ENCODE results near the gene ATP5MC2.
"Not testable (repeated sequence)": the region's sequence is repeated elsewhere in the genome, so short reads cannot be mapped to it uniquely, and the experiment has no call there.

Gene ATP5MC2

DNA sequence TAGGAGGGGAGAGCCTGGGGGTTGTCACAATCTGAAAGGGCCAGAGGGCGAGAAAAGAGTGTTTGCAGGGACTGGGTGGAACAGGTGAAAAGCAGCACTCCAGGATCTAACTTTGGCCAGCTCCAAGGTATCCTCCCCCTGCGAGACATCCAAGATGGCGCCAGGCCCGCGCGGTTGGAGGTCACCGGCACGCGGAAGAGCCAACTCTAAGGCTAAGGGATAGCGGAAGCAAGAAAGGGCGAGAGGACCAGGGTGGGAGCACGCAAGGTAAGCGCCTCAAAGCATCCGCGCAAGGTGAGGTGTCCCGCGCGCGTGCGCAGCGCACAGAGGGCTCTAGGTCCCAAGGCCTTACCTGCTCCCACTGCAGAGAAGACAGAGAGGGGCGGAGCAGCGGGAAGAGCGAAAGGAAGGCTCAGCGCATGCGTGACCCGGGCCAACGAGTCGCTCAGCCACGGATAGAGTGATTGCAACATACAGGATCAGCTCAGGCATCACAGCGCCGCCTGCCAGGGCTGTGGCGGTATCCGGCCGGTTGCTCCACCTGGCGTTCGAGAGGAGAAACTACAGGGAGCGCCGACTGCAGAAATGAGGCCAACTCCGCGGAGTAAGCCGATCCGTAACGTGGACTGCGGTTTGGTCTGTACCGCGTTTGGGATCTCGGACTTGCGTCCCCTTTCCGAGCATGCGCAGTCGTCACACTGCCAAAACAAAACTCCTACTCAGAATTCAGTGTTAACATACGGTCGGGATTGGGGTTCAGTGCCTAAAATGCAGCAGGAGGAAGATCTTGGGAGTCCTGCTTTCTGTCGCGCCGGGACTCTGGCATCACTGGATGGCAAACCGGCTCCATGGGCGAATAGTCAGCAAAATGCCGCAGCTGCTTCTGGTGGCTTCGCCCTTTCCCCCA, at the start of gene ATP5MC2:
ATP5MC2 (minus strand) TSS at position 383 of the 907 bp plus-strand sequence. CDS start 3,469 bp downstream, outside the sequence.
- no peaks in the 10 kb centered on the region for H3K9me3 Mint-ChIP-seq
- peak within 1 kb of the TSS; percentile 93 for H3K27ac Mint-ChIP-seq
- ATAC-seq (peak; percentile 97), DNase-seq (ENCODE audit: low spot score in 2 of 2) (peak; percentile 93 to 98)
- peaks cover 54% of the 10 kb centered on the region for H3K36me3 Mint-ChIP-seq
- H3K4me1 Mint-ChIP-seq, result peaks cover 21% of the 10 kb centered on the region
- H3K4me3 Mint-ChIP-seq, result peak within 1 kb of the TSS; percentile 84

GRCh38 chr12:53722450-53723041, 46.7 kb upstream of the ATP5MC2 start:
- Mint-ChIP-seq H3K36me3 (peaks cover 83% of the 10 kb centered on the region), H3K4me1 (peaks cover 29% of the 10 kb centered on the region), H3K27ac (peak overlapping the region; percentile 32), H3K4me3 (no peak overlapping the region), H3K9me3 (no peaks in the 10 kb centered on the region)
- ATAC-seq (no peak), DNase-seq (ENCODE audit: low spot score in 2 of 2) (no peak)

- ATAC-seq (no peak), DNase-seq (ENCODE audit: low spot score in 2 of 2) (no peak)
- H3K9me3 Mint-ChIP-seq, result no peaks in the 10 kb centered on the region
- peaks cover 89% of the 10 kb centered on the region for H3K36me3 Mint-ChIP-seq
- H3K4me1 Mint-ChIP-seq, result peaks cover 13% of the 10 kb centered on the region
- no peak overlapping the region for H3K4me3 Mint-ChIP-seq
- peak overlapping the region; percentile 60 for H3K27ac Mint-ChIP-seq
These were observed 45.1 kb upstream of the ATP5MC2 start for GRCh38 chr12:53720946-53721345.

- H3K27ac Mint-ChIP-seq, result no peak overlapping the region
- DNase-seq (ENCODE audit: low spot score in 2 of 2) (no peak), ATAC-seq (no peak)
- H3K4me3 Mint-ChIP-seq, result no peak overlapping the region
- peaks cover 5% of the 10 kb centered on the region for H3K4me1 Mint-ChIP-seq
- no peaks in the 10 kb centered on the region for H3K9me3 Mint-ChIP-seq
- peaks cover 83% of the 10 kb centered on the region for H3K36me3 Mint-ChIP-seq
These were observed 43.8 kb upstream of the ATP5MC2 start for GRCh38 chr12:53719649-53720048.

DNA sequence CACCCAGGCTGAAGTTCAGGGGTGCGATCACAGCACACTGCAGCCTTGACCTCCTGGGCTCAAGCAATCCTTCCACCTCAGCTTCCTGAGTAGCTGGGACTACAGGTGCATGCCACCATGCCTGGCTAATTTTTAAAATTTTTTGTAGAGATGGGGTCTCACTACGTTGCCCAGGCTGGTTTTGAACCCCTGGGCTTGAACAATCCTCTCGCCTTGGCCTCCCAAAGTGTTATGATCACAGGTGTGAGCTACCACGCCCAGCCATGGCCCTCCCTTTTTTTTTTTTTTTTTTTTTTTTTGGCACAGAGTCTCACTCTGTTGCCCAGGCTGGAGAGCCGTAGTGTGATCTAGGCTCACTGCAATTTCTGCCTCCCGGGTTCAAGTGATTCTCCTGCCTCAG, 42.7 kb upstream of the ATP5MC2 start:
- not testable (repeated sequence) for H3K4me3 Mint-ChIP-seq; DNase-seq (ENCODE audit: low spot score in 2 of 2); ATAC-seq; H3K9me3 Mint-ChIP-seq; H3K4me1 Mint-ChIP-seq; H3K27ac Mint-ChIP-seq
- peaks cover 78% of the 10 kb centered on the region for H3K36me3 Mint-ChIP-seq

GRCh38 chr12:53717319-53717718, 41.4 kb upstream of the ATP5MC2 start:
- no peak for ATAC-seq
- Mint-ChIP-seq H3K36me3 (peaks cover 74% of the 10 kb centered on the region), H3K4me3 (no peak overlapping the region), H3K4me1 (no peaks in the 10 kb centered on the region), H3K9me3 (no peaks in the 10 kb centered on the region), H3K27ac (no peak overlapping the region)
- DNase-seq (ENCODE audit: low spot score in 2 of 2), result no peak

- Mint-ChIP-seq H3K27ac (no peak overlapping the region), H3K9me3 (no peaks in the 10 kb centered on the region), H3K4me1 (no peaks in the 10 kb centered on the region), H3K36me3 (peaks cover 51% of the 10 kb centered on the region), H3K4me3 (no peak overlapping the region)
- DNase-seq (ENCODE audit: low spot score in 2 of 2) (no peak), ATAC-seq (no peak)
These were observed 38.1 kb upstream of the ATP5MC2 start for GRCh38 chr12:53714004-53714403.

GRCh38 chr12:53713516-53713915, 37.6 kb upstream of the ATP5MC2 start:
- no peak overlapping the region for H3K4me3 Mint-ChIP-seq
- DNase-seq (ENCODE audit: low spot score in 2 of 2), result no peak
- peaks cover 46% of the 10 kb centered on the region for H3K36me3 Mint-ChIP-seq
- H3K9me3 Mint-ChIP-seq, result no peaks in the 10 kb centered on the region
- no peaks in the 10 kb centered on the region for H3K4me1 Mint-ChIP-seq
- peak overlapping the region; percentile 71 for H3K27ac Mint-ChIP-seq
- no peak for ATAC-seq

DNA sequence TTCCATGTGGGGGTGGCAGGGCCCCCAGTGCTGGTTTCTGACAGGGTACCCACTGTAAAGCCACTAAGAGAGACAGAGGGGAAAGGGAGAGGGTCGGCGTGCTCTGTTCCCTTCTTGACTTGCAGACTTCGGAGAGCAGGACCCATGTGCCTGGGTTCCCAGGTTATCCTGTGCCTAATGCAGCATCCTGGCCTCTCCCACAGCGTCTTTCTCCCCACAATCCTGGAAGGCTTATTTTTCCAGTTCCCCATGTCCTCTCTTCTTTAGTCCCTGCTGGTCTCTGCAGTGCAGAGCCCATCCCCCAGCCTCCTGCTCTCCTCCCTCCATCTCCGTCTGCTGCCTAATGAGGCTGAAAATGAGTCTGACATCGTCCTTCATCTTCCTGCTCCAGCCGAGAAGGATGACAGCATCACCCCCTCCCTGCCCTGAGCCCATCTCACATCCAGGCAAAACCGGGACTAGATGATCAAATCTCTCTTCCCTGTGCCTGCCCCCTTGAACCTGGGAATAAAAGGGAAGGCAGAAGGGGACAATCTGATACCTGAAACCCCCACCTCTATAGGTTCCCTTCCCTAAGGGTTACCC, 36.3 kb upstream of the ATP5MC2 start:
- DNase-seq (ENCODE audit: low spot score in 2 of 2) (no peak), ATAC-seq (no peak)
- Mint-ChIP-seq H3K36me3 (peaks cover 39% of the 10 kb centered on the region), H3K9me3 (no peaks in the 10 kb centered on the region), H3K4me1 (no peaks in the 10 kb centered on the region), H3K27ac (no peak overlapping the region), H3K4me3 (no peak overlapping the region)

DNA sequence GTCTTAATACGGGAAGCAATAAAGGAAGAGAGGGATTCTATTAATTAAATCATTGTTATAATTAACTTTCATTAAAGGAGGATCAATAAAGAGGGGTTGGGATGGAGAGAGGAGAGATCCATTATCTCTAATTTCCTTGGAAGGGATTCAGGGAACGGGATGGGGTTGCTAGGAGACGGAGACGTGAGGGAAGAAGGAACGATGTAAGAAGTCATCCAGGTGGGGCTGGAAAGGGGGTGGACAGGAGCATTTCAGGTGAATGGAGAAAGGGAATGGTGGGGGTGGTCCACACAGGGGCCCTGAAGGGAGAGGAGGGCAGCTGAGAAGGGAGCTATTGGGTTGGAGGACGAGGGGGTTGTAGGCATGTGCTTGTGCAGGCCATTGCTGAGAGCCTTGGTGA, 34.2 kb upstream of the ATP5MC2 start:
- no peak overlapping the region for H3K4me3 Mint-ChIP-seq

GRCh38 chr12:53709671-53710070, 33.8 kb upstream of the ATP5MC2 start:
- Mint-ChIP-seq H3K4me1 (no peaks in the 10 kb centered on the region), H3K4me3 (no peak overlapping the region), H3K27ac (no peak overlapping the region), H3K9me3 (no peaks in the 10 kb centered on the region), H3K36me3 (peaks cover 24% of the 10 kb centered on the region)
- no peak for ATAC-seq
- DNase-seq (ENCODE audit: low spot score in 2 of 2), result no peak

More for the DNA sequence above, 34.2 kb upstream of the ATP5MC2 start:
- Mint-ChIP-seq H3K36me3 (peaks cover 24% of the 10 kb centered on the region), H3K4me1 (no peaks in the 10 kb centered on the region), H3K9me3 (no peaks in the 10 kb centered on the region), H3K27ac (peak overlapping the region; percentile 15)
- no peak for DNase-seq (ENCODE audit: low spot score in 2 of 2)
- no peak for ATAC-seq

GRCh38 chr12:53706080-53706479, 30.2 kb upstream of the ATP5MC2 start:
- H3K36me3 Mint-ChIP-seq, result no peaks in the 10 kb centered on the region
- no peak for ATAC-seq
- no peak overlapping the region for H3K4me3 Mint-ChIP-seq
- no peaks in the 10 kb centered on the region for H3K9me3 Mint-ChIP-seq
- H3K27ac Mint-ChIP-seq, result no peak overlapping the region
- DNase-seq (ENCODE audit: low spot score in 2 of 2), result no peak
- peaks cover 8% of the 10 kb centered on the region for H3K4me1 Mint-ChIP-seq

- Mint-ChIP-seq H3K9me3 (no peaks in the 10 kb centered on the region), H3K4me3 (no peak overlapping the region), H3K4me1 (peaks cover 8% of the 10 kb centered on the region), H3K27ac (no peak overlapping the region), H3K36me3 (no peaks in the 10 kb centered on the region)
- ATAC-seq, result no peak
- no peak for DNase-seq (ENCODE audit: low spot score in 2 of 2)
These were observed 27.9 kb upstream of the ATP5MC2 start for GRCh38 chr12:53703756-53704155.

DNA sequence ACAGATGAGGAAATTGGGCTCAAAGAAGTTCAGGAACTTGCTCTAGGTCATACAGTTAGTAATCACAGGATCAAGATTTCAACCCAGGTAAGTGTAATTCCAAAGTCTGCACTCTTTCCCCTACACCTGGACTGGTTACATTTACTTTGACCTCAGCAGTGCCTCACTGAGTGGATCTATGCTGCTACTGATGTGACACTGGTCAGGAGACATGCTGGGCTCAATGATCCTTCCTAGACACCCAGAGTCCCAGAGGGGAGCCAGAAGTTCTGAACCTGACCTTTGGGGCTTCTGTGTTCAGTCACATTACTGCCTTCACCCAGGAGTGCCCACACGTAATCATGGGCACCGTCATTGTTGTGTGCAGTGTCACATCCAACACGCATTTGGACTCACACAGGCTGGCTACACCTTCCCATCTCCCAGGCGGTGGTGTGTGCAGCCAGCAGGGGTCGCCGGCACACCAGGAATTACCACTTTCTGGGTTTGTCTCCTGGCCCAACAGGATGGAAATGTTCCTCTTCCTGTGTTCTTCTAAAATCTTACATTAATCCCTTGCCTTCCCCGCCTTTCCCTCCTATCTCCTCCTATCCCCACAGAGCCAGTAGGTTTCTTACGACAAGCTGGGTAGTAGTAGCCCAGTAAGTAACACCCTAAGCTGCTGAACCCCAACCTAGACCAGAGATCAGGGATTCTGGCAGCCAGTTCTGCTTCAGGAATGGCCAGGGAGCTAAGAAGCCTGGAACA, 25.8 kb upstream of the ATP5MC2 start:
- Mint-ChIP-seq H3K27ac (no peak overlapping the region), H3K36me3 (no peaks in the 10 kb centered on the region), H3K4me1 (peaks cover 13% of the 10 kb centered on the region), H3K9me3 (no peaks in the 10 kb centered on the region), H3K4me3 (no peak overlapping the region)
- ATAC-seq (peak; percentile 93), DNase-seq (ENCODE audit: low spot score in 2 of 2) (peak; percentile 66 to 83)

DNA sequence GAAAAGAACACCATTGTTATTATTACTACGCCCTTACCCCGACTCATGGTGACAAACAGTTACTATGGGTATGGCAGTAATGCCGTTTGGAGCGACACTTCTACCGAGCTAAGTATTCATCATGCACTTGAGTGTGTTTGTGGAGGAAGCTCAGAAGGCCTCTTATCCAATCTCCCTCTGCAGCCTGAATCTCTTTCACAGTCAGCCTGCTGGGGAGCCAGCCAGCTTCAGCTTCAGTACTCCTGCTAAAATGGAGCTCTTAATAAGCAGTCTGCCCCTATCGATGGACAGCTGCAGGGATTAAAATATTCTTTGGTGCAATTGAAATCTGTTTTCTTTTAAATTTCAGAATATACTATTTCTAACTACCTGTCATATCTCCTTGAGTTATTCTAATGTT, 24.7 kb upstream of the ATP5MC2 start:
- no peak overlapping the region for H3K4me3 Mint-ChIP-seq
- no peak for DNase-seq (ENCODE audit: low spot score in 2 of 2)
- ATAC-seq, result no peak

More for the DNA sequence above, 24.7 kb upstream of the ATP5MC2 start:
- peaks cover 20% of the 10 kb centered on the region for H3K4me1 Mint-ChIP-seq
- H3K27ac Mint-ChIP-seq, result no peak overlapping the region
- H3K36me3 Mint-ChIP-seq, result no peaks in the 10 kb centered on the region
- no peaks in the 10 kb centered on the region for H3K9me3 Mint-ChIP-seq
